Natural killer cell (primary cell): ENCODE results near the gene BIN1. TPM values are rescaled to one million over a fixed set of nuclear protein-coding genes. Genes with fewer than 3 reads are reported as not detected.

Experiments
- ATAC-seq, 3 donors: fragments of 150-1000 bp in 2 of 3; fragments of 200-7000 bp in 1 of 3; cut with Tn5 transposase; 1 replicate in 1 of 3; 2 replicates in 2 of 3; pipeline ENCODE4 v1.10.0; 2021; ENCODE audit warnings: mild to moderate bottlenecking in 2 of 3, moderate library complexity in 2 of 3
- DNase-seq, 2 donors: peaks; one replicate each; pipeline versions ENCODE4 v3.0.0 to v3.0.0-alpha.2; 2013 to 2021; ENCODE audit warnings: mixed read lengths in 1 of 2
- H3K27ac ChIP-seq: one replicate; pipeline ENCODE4 v1.5.1; 2013; ENCODE audit warnings: mild to moderate bottlenecking, low read length
- H3K27me3 ChIP-seq: one replicate; pipeline ENCODE4 v1.6.1; 2013; ENCODE audit warnings: low read length; ENCODE audit not compliant: control insufficient read depth, insufficient read depth
- H3K36me3 ChIP-seq: one replicate; pipeline ENCODE4 v1.6.1; 2013; ENCODE audit warnings: low read length; ENCODE audit not compliant: control insufficient read depth, insufficient read depth
- H3K4me1 ChIP-seq: one replicate; pipeline ENCODE4 v1.6.1; 2013; ENCODE audit warnings: low read length; ENCODE audit not compliant: control insufficient read depth, insufficient read depth
- H3K4me3 ChIP-seq: one replicate; pipeline ENCODE4 v1.5.1; 2013; ENCODE audit warnings: low read length
- H3K9me3 ChIP-seq: one replicate; pipeline ENCODE4 v1.6.1; 2013; ENCODE audit warnings: low read length; ENCODE audit not compliant: control insufficient read depth, insufficient read depth
- H3K27ac Mint-ChIP-seq, 2 donors: one replicate each; pipeline ENCODE4 v1.8.0; 2022; ENCODE audit warnings: mild to moderate bottlenecking in 2 of 2, mixed read lengths in 2 of 2, moderate library complexity in 1 of 2
- H3K27me3 Mint-ChIP-seq, 2 donors: one replicate each; pipeline ENCODE4 v1.8.0; 2022; ENCODE audit warnings: low read depth in 2 of 2, mixed read lengths in 2 of 2
- H3K36me3 Mint-ChIP-seq: one replicate; pipeline ENCODE4 v1.8.0; 2022; ENCODE audit warnings: mixed read lengths
- H3K4me1 Mint-ChIP-seq, 2 donors: one replicate each; pipeline ENCODE4 v1.8.0; 2022; ENCODE audit warnings: mixed read lengths in 2 of 2
- H3K4me3 Mint-ChIP-seq: one replicate; pipeline ENCODE4 v1.8.0; 2022; ENCODE audit warnings: mild to moderate bottlenecking, moderate library complexity, mixed read lengths
- H3K9me3 Mint-ChIP-seq, 2 donors: one replicate each; pipeline ENCODE4 v1.8.0; 2022; ENCODE audit warnings: mixed read lengths in 2 of 2
- CTCF ChIP-seq: fragments of 200-600 bp; IDR thresholded peaks from one replicate; pipeline ENCODE4 v1.8.0; 2022; ENCODE audit warnings: antibody characterized with exemption
- WGBS: methylation state at CpG from one replicate; pipeline ENCODE4 v1.1.7; 2013; ENCODE audit warnings: missing lambda C conversion rate; ENCODE audit not compliant: insufficient coverage; 5-methylcytosine and 5-hydroxymethylcytosine counted together
- intact Hi-C: fragments of 100-400 bp; cut with micrococcal nuclease; formaldehyde crosslinking; loops from one replicate; pipeline ENCODE4 v1.14.2; 2022
- total RNA-seq, 4 donors: library from RNA; stranded (reverse); fragments of 120-200 nt in 1 of 4; gene quantifications; one replicate each; pipeline versions ENCODE4 v1.2.3 to v1.2.4, GENCODE V29; 2013 to 2022

The BIN1 gene
- total RNA-seq, 3 donors from 2014 or later (not counting 1 experiment from before 2014, with no cell fraction given) = 73.5 to 131 (median 107) TPM

- DNase-seq (no peak), ATAC-seq (no peak)
- H3K4me3 ChIP-seq = no peak overlapping the region
- 95% methylated on average over 7 of the region's 10 CpGs for WGBS
- no peaks in the 10 kb centered on the region for H3K9me3 Mint-ChIP-seq
- H3K27ac ChIP-seq = no peak overlapping the region
- H3K4me1 ChIP-seq = peaks cover 11% of the 10 kb centered on the region
- H3K27me3 ChIP-seq = peaks cover 6% of the 10 kb centered on the region
- TF ChIP-seq CTCF = no peak
- H3K36me3 ChIP-seq = no peaks in the 10 kb centered on the region
- intact Hi-C loops = no loop called here
- H3K27me3 Mint-ChIP-seq = peaks cover 8 to 13% of the 10 kb centered on the region in 2 donors
- no peak overlapping the region for H3K4me3 Mint-ChIP-seq
- H3K36me3 Mint-ChIP-seq = no peaks in the 10 kb centered on the region
- no peak overlapping the region for H3K27ac Mint-ChIP-seq
- H3K4me1 Mint-ChIP-seq = peaks cover 13 to 15% of the 10 kb centered on the region in 2 donors
- H3K9me3 ChIP-seq = no peaks in the 10 kb centered on the region
These were observed 84.1 kb downstream of the BIN1 start for GRCh38 chr2:127022817-127023216.

GRCh38 chr2:127020536-127020935 lies 86.4 kb downstream of the BIN1 start:
- Histone ChIP-seq H3K36me3 (no peaks in the 10 kb centered on the region), H3K4me1 (peaks cover 7% of the 10 kb centered on the region), H3K4me3 (no peak overlapping the region), H3K9me3 (no peaks in the 10 kb centered on the region), H3K27ac (no peak overlapping the region), H3K27me3 (no peaks in the 10 kb centered on the region)
- no peak for DNase-seq
- Mint-ChIP-seq H3K4me1 (peaks cover 6 to 8% of the 10 kb centered on the region in 2 donors), H3K9me3 (no peaks in the 10 kb centered on the region), H3K4me3 (no peak overlapping the region), H3K27ac (no peak overlapping the region), H3K36me3 (no peaks in the 10 kb centered on the region), H3K27me3 (peaks cover 6 to 13% of the 10 kb centered on the region in 2 donors)
- no peak for ATAC-seq
- intact Hi-C loops = no loop called here
- WGBS = 82% methylated on average over 3 of the region's 3 CpGs
- no peak for TF ChIP-seq CTCF

GRCh38 chr2:127017548-127017947 lies 89.4 kb downstream of the BIN1 start:
- DNase-seq (no peak), ATAC-seq (no peak)
- Mint-ChIP-seq H3K4me1 (no peaks in the 10 kb centered on the region), H3K9me3 (no peaks in the 10 kb centered on the region), H3K27ac (no peak overlapping the region), H3K27me3 (peaks cover 8 to 17% of the 10 kb centered on the region in 2 donors), H3K4me3 (no peak overlapping the region), H3K36me3 (no peaks in the 10 kb centered on the region)
- Histone ChIP-seq H3K27me3 (no peaks in the 10 kb centered on the region), H3K27ac (no peak overlapping the region), H3K4me1 (no peaks in the 10 kb centered on the region), H3K9me3 (no peaks in the 10 kb centered on the region), H3K4me3 (no peak overlapping the region), H3K36me3 (no peaks in the 10 kb centered on the region)
- intact Hi-C loops = no loop called here
- no peak for TF ChIP-seq CTCF
- WGBS = 89% methylated on average over 5 of the region's 5 CpGs

GRCh38 chr2:127016329-127016728 lies 90.6 kb downstream of the BIN1 start:
- Mint-ChIP-seq H3K27ac (no peak overlapping the region), H3K27me3 (peaks cover 10 to 22% of the 10 kb centered on the region in 2 donors), H3K4me3 (no peak overlapping the region), H3K36me3 (no peaks in the 10 kb centered on the region), H3K9me3 (no peaks in the 10 kb centered on the region), H3K4me1 (no peaks in the 10 kb centered on the region)
- Histone ChIP-seq H3K4me1 (no peaks in the 10 kb centered on the region), H3K36me3 (no peaks in the 10 kb centered on the region), H3K4me3 (no peak overlapping the region), H3K9me3 (no peaks in the 10 kb centered on the region), H3K27me3 (no peaks in the 10 kb centered on the region), H3K27ac (no peak overlapping the region)
- ATAC-seq = no peak
- intact Hi-C loops = no loop called here
- TF ChIP-seq CTCF = no peak
- no peak for DNase-seq
- 94% methylated on average over 24 of the region's 24 CpGs for WGBS
